Neural progenitor cell (in vitro differentiated cells): ENCODE results near the gene CCDC18. TPM values are rescaled to one million over a fixed set of nuclear protein-coding genes. Genes with fewer than 3 reads are reported as not detected.
"Not testable (repeated sequence)": the region's sequence is repeated elsewhere in the genome, so short reads cannot be mapped to it uniquely, and the experiment has no call there.

Source experiments
- DNase-seq: peaks from one replicate; pipeline ENCODE4 v3.0.0-alpha.2; 2016; ENCODE audit warnings: low spot score
- H2AFZ ChIP-seq: fragments of 200-600 bp; sonication (generic); replicated peaks from 2 replicates; pipeline ENCODE4 v1.6.1; 2016; ENCODE audit warnings: antibody characterized with exemption
- H3F3A ChIP-seq: fragments of 200-600 bp; sonication (generic); 2 replicates; pipeline ENCODE4 v1.6.1; 2016; ENCODE audit warnings: antibody characterized with exemption, low read depth
- H3K27ac ChIP-seq: fragments of 200-600 bp; sonication (generic); 2 replicates; pipeline ENCODE4 v1.5.1; 2016; ENCODE audit warnings: mild to moderate bottlenecking
- H3K27me3 ChIP-seq: fragments of 200-600 bp; sonication (generic); 2 replicates; pipeline ENCODE4 v1.6.1; 2016; ENCODE audit warnings: mild to moderate bottlenecking, moderate library complexity
- H3K36me3 ChIP-seq: fragments of 200-600 bp; sonication (generic); 2 replicates; pipeline ENCODE4 v1.5.1; 2016
- H3K4me1 ChIP-seq: fragments of 200-600 bp; sonication (generic); 2 replicates; pipeline ENCODE4 v1.6.1; 2016; ENCODE audit warnings: mixed run types
- H3K4me2 ChIP-seq: fragments of 200-600 bp; sonication (generic); 2 replicates; pipeline ENCODE4 v1.6.1; 2016
- H3K4me3 ChIP-seq: fragments of 200-600 bp; sonication (generic); 2 replicates; pipeline ENCODE4 v1.5.1; 2016
- H3K79me2 ChIP-seq: fragments of 200-600 bp; sonication (generic); 2 replicates; pipeline ENCODE4 v1.6.1; 2016; ENCODE audit warnings: low read depth
- H3K9ac ChIP-seq: fragments of 200-600 bp; sonication (generic); 2 replicates; pipeline ENCODE4 v1.6.1; 2016
- H3K9me3 ChIP-seq: fragments of 200-600 bp; sonication (generic); 2 replicates; pipeline ENCODE4 v1.5.1; 2016; ENCODE audit warnings: low read depth
- H4K20me1 ChIP-seq: fragments of 200-600 bp; sonication (generic); 2 replicates; pipeline ENCODE4 v1.6.1; 2016; ENCODE audit warnings: low read depth
- H3K27ac Mint-ChIP-seq: 3 replicates; pipeline ENCODE4 v1.8.0; 2021; ENCODE audit warnings: mixed read lengths
- H3K27me3 Mint-ChIP-seq: 2 replicates; pipeline ENCODE4 v1.8.0; 2022; ENCODE audit warnings: low read depth, mild to moderate bottlenecking, inconsistent platforms, moderate library complexity, mixed read lengths; ENCODE audit not compliant: insufficient read depth
- H3K36me3 Mint-ChIP-seq: 3 replicates; pipeline ENCODE4 v1.8.0; 2021; ENCODE audit warnings: mixed read lengths
- H3K4me1 Mint-ChIP-seq: 3 replicates; pipeline ENCODE4 v1.8.0; 2021; ENCODE audit warnings: mixed read lengths
- H3K4me3 Mint-ChIP-seq: 3 replicates; pipeline ENCODE4 v1.8.0; 2021; ENCODE audit warnings: mild to moderate bottlenecking, moderate library complexity, mixed read lengths
- H3K9me3 Mint-ChIP-seq: 3 replicates; pipeline ENCODE4 v1.8.0; 2020; ENCODE audit warnings: mixed read lengths
- EZH2 ChIP-seq: fragments of 200-600 bp; sonication (generic); IDR thresholded peaks from 2 replicates; pipeline ENCODE4 v1.6.1; 2017; ENCODE audit warnings: antibody characterized with exemption, mild to moderate bottlenecking, moderate library complexity
- EZH2phosphoT487 ChIP-seq: fragments of 200-600 bp; sonication (generic); IDR thresholded peaks from 2 replicates; pipeline ENCODE4 v1.6.1; 2017; ENCODE audit warnings: antibody characterized with exemption
- total RNA-seq: library from RNA; depleted of rRNA; stranded (reverse); fragments of >200 nt; gene quantifications from 2 replicates; pipeline ENCODE4 v1.2.3, GENCODE V29; 2015; ENCODE audit warnings: low replicate concordance
- TF ChIP-seq, protein P1 (sequence below): fragments of 200-600 bp; sonication (generic); IDR thresholded peaks from 2 replicates; pipeline ENCODE4 v1.5.1; 2017; ENCODE audit warnings: antibody characterized with exemption, mild to moderate bottlenecking

The CCDC18 gene
- total RNA-seq, 1 donor from 2014 or later = 54.4 TPM

DNA sequence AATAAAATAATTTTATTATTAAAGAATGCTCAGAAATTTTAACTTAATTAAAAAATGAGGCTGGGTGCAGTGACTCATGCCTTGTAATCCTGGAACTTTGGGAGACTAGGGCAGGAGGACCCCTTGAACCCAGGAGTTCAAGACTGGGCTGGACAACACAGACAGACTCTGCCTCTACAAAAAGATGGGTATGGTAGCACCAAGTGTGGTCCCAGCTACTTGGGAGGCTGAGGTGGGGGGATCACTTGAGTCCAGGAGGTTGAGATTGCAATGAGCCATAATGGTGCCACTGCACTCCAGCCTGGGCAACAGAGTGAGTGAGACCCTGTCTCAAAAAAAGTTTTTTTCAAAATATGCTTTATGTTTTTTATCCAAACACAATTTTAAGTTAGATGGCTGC is 25.6 kb upstream of the CCDC18 start:
- TF ChIP-seq EZH2phosphoT487 = no peak
- TF ChIP-seq EZH2 = no peak
- TF ChIP-seq, protein P1, sequence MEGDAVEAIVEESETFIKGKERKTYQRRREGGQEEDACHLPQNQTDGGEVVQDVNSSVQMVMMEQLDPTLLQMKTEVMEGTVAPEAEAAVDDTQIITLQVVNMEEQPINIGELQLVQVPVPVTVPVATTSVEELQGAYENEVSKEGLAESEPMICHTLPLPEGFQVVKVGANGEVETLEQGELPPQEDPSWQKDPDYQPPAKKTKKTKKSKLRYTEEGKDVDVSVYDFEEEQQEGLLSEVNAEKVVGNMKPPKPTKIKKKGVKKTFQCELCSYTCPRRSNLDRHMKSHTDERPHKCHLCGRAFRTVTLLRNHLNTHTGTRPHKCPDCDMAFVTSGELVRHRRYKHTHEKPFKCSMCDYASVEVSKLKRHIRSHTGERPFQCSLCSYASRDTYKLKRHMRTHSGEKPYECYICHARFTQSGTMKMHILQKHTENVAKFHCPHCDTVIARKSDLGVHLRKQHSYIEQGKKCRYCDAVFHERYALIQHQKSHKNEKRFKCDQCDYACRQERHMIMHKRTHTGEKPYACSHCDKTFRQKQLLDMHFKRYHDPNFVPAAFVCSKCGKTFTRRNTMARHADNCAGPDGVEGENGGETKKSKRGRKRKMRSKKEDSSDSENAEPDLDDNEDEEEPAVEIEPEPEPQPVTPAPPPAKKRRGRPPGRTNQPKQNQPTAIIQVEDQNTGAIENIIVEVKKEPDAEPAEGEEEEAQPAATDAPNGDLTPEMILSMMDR = no peak
- no peaks in the 10 kb centered on the region for H4K20me1 ChIP-seq
- no peaks in the 10 kb centered on the region for H3K4me1 Mint-ChIP-seq
- no peak overlapping the region for H2AFZ ChIP-seq
- H3F3A ChIP-seq = peaks cover 11% of the 10 kb centered on the region
- H3K4me2 ChIP-seq = no peak overlapping the region
- H3K9me3 Mint-ChIP-seq = no peaks in the 10 kb centered on the region
- no peak overlapping the region for H3K27ac ChIP-seq
- no peak for DNase-seq
- H3K36me3 Mint-ChIP-seq = peaks cover 14% of the 10 kb centered on the region
- H3K9ac ChIP-seq = no peak overlapping the region
- no peak overlapping the region for H3K27ac Mint-ChIP-seq
- H3K27me3 Mint-ChIP-seq = peaks cover 2% of the 10 kb centered on the region
- H3K4me3 Mint-ChIP-seq = no peak overlapping the region
- H3K4me3 ChIP-seq = no peak overlapping the region
- H3K27me3 ChIP-seq = no peaks in the 10 kb centered on the region
- peaks cover 20% of the 10 kb centered on the region for H3K36me3 ChIP-seq
- no peaks in the 10 kb centered on the region for H3K9me3 ChIP-seq
- H3K4me1 ChIP-seq = no peaks in the 10 kb centered on the region
- H3K79me2 ChIP-seq = no peaks in the 10 kb centered on the region

DNA sequence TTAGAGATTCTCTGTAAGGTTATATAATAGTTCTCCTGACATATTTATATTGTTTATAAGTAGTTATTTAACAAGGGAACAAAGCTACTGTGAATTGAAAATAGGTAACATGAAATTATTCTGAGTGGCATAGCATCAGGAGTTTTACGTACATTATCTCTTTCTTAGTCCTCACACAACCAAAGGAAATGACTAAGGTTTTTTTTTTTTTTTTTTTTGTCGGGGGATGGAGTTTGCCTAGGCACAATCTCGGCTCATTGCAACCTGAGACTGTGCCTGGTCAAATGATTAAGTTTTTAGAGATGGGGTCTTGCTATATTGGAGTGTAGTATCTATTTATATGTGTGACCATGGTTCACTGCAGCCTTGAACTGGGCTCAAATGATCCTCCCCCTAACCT is 25.2 kb upstream of the CCDC18 start:
- Histone ChIP-seq H3K4me3 (no peak overlapping the region), H3K27ac (no peak overlapping the region), H3F3A (peaks cover 11% of the 10 kb centered on the region), H3K4me1 (no peaks in the 10 kb centered on the region), H3K9me3 (no peaks in the 10 kb centered on the region), H2AFZ (no peak overlapping the region), H3K36me3 (peaks cover 20% of the 10 kb centered on the region), H4K20me1 (no peaks in the 10 kb centered on the region), H3K27me3 (no peaks in the 10 kb centered on the region), H3K4me2 (no peak overlapping the region), H3K79me2 (no peaks in the 10 kb centered on the region), H3K9ac (no peak overlapping the region)
- no peak for DNase-seq
- Mint-ChIP-seq H3K9me3 (no peaks in the 10 kb centered on the region), H3K4me3 (no peak overlapping the region), H3K27me3 (no peaks in the 10 kb centered on the region), H3K4me1 (no peaks in the 10 kb centered on the region), H3K36me3 (peaks cover 11% of the 10 kb centered on the region), H3K27ac (no peak overlapping the region)
- TF ChIP-seq, protein P1 = no peak
- TF ChIP-seq EZH2phosphoT487 = no peak

DNA sequence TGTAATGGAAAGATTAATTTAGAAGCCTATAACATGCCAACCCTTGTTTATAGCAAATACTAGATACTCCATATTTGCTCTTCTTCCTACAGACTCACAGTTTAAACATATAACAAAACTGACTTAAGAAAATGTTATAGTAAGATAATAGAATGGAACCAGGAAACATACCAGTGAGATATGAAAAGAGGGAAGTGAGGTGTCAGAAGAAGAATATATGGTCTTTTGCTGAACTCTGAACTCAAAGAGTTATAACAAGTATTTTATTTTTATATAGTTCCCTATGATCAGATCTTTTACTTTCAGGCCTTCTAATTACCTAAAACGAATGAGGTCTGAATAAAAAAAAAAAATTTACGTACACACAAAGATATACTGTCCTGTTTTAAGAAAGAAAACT is 21.2 kb upstream of the CCDC18 start:
- peaks cover 13% of the 10 kb centered on the region for H3K79me2 ChIP-seq
- no peaks in the 10 kb centered on the region for H3K27me3 Mint-ChIP-seq

DNA sequence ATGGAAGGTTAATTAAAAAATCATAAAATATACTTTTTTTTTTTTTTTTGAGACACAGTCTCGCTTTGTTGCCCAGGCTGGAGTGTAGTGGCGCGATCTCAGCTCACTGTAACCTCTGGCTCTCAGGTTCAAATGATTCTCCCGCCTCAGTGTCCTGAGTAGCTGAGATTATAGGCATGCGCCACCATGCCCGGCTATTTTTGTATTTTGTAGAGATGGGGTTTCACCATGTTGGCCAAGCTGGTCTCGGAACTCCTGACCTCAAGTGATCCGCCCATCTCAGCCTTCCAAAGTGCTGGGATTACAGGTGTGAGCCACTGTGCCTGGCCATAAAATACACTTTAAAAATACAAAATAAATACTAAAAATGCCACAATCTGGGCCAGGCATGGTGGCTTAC is 17.2 kb upstream of the CCDC18 start:
- H4K20me1 ChIP-seq = not testable (repeated sequence)

More for the DNA sequence above, 21.2 kb upstream of the CCDC18 start:
- H3K4me1 Mint-ChIP-seq = no peaks in the 10 kb centered on the region
- no peaks in the 10 kb centered on the region for H3K9me3 Mint-ChIP-seq
- H3K4me3 ChIP-seq = no peak overlapping the region
- no peaks in the 10 kb centered on the region for H3K9me3 ChIP-seq
- H3K36me3 Mint-ChIP-seq = peaks cover 17% of the 10 kb centered on the region
- no peak overlapping the region for H3K9ac ChIP-seq
- no peak for DNase-seq
- H3K27ac Mint-ChIP-seq = no peak overlapping the region
- H3K27me3 ChIP-seq = no peaks in the 10 kb centered on the region
- H3K4me3 Mint-ChIP-seq = no peak overlapping the region
- H3K27ac ChIP-seq = no peak overlapping the region
- no peaks in the 10 kb centered on the region for H4K20me1 ChIP-seq
- no peak overlapping the region for H3K4me2 ChIP-seq
- H2AFZ ChIP-seq = no peak overlapping the region
- H3F3A ChIP-seq = peaks cover 11% of the 10 kb centered on the region
- no peak for TF ChIP-seq EZH2
- TF ChIP-seq EZH2phosphoT487 = no peak
- TF ChIP-seq, protein P1 = no peak
- H3K36me3 ChIP-seq = peaks cover 13% of the 10 kb centered on the region
- H3K4me1 ChIP-seq = no peaks in the 10 kb centered on the region

More for the DNA sequence above, 17.2 kb upstream of the CCDC18 start:
- H3K27me3 Mint-ChIP-seq, H3K36me3 ChIP-seq, H3F3A ChIP-seq, DNase-seq, H3K9ac ChIP-seq, H3K9me3 ChIP-seq, H3K4me3 ChIP-seq, H3K27ac Mint-ChIP-seq, H3K4me1 Mint-ChIP-seq, H3K27me3 ChIP-seq, H2AFZ ChIP-seq, H3K27ac ChIP-seq, H3K4me2 ChIP-seq, H3K4me1 ChIP-seq, H3K4me3 Mint-ChIP-seq: not testable (repeated sequence)
- H3K9me3 Mint-ChIP-seq = peaks cover 23% of the 10 kb centered on the region
- H3K36me3 Mint-ChIP-seq = peaks cover 37% of the 10 kb centered on the region
- peaks cover 26% of the 10 kb centered on the region for H3K79me2 ChIP-seq
